SK-N-SH (cell line): Measurements from ENCODE around the gene SNAP29. TPM values are rescaled to one million over a fixed set of nuclear protein-coding genes. Genes with fewer than 3 reads are reported as not detected.
"Not testable (repeated sequence)": the region's sequence is repeated elsewhere in the genome, so short reads cannot be mapped to it uniquely, and the experiment has no call there.

Experiments
- CTCF ChIA-PET: fragments of 300-600, 350-600 bp; formaldehyde crosslinking; extraction: SDS; loops from one replicate; lab custom pipeline; 2021; lab: Yijun Ruan, JAX
- POLR2A ChIA-PET: fragments of 350-600 bp; sonication (Branson Sonifier 250); formaldehyde crosslinking; extraction: SDS; loops from one replicate; lab custom pipeline; 2020; ENCODE audit warnings: antibody characterized with exemption, inconsistent platforms; lab: Yijun Ruan, JAX
- DNase-seq: peaks from one replicate; pipeline ENCODE4 v3.0.0; 2012
- H2AFZ ChIP-seq: fragments of 200-600 bp; sonication (generic); 2 replicates; pipeline ENCODE4 v1.8.1; 2016; ENCODE audit warnings: antibody characterized with exemption, mild to moderate bottlenecking, low read depth
- H3F3A ChIP-seq: fragments of 200-600 bp; sonication (generic); replicated peaks from 2 replicates; pipeline ENCODE3; 2016; ENCODE audit warnings: antibody characterized with exemption, mild to moderate bottlenecking; ENCODE audit not compliant: insufficient read depth
- H3K27ac ChIP-seq, 2 experiments: fragments of 200-500 bp in 1 of 2; fragments of 200-600 bp in 1 of 2; sonication (Bioruptor generic) in 1 of 2; sonication (generic), shearing (Covaris generic) in 1 of 2; 2 replicates each; pipeline versions ENCODE4 v1.5.1 to v1.6.1; 2014 to 2016; ENCODE audit warnings: low read depth in 2 of 2, inconsistent platforms in 1 of 2, low read length in 1 of 2, mild to moderate bottlenecking in 1 of 2, mixed read lengths in 1 of 2
- H3K27me3 ChIP-seq: fragments of 200-600 bp; sonication (generic), shearing (Covaris generic); 2 replicates; pipeline ENCODE4 v1.6.1; 2016; ENCODE audit warnings: mixed run types; ENCODE audit not compliant: insufficient read depth
- H3K36me3 ChIP-seq, 2 experiments: fragments of 200-500 bp in 1 of 2; fragments of 200-600 bp in 1 of 2; sonication (Bioruptor generic) in 1 of 2; sonication (generic) in 1 of 2; replicated peaks in 1 of 2; 2 replicates each; pipeline versions ENCODE3 to v1.5.1; 2014 to 2016; ENCODE audit warnings: low read length in 1 of 2, mild to moderate bottlenecking in 1 of 2; ENCODE audit not compliant: insufficient read depth in 2 of 2, control insufficient read depth in 1 of 2
- H3K4me1 ChIP-seq, 2 experiments: fragments of 200-500 bp in 1 of 2; fragments of 200-600 bp in 1 of 2; sonication (Bioruptor generic) in 1 of 2; sonication (generic), shearing (Covaris generic) in 1 of 2; 2 replicates each; pipeline versions ENCODE4 v1.5.1 to v1.6.1; 2014 to 2016; ENCODE audit warnings: low read depth in 1 of 2, low read length in 1 of 2, mixed run types in 1 of 2; ENCODE audit not compliant: insufficient read depth in 2 of 2, control insufficient read depth in 1 of 2
- H3K4me2 ChIP-seq: fragments of 200-600 bp; sonication (generic), shearing (Covaris generic); 2 replicates; pipeline ENCODE4 v1.6.1; 2017; ENCODE audit warnings: mixed run types
- H3K4me3 ChIP-seq, 2 experiments: fragments of 200-500 bp in 1 of 2; fragments of 200-600 bp in 1 of 2; sonication (Bioruptor generic) in 1 of 2; sonication (generic), shearing (Covaris generic) in 1 of 2; 2 replicates each; pipeline versions ENCODE4 v1.5.1 to v1.8.1; 2014 to 2016; ENCODE audit warnings: low read depth in 2 of 2, inconsistent platforms in 1 of 2, low read length in 1 of 2, mild to moderate bottlenecking in 1 of 2, mixed read lengths in 1 of 2, moderate library complexity in 1 of 2
- H3K79me2 ChIP-seq: fragments of 200-600 bp; sonication (generic); 2 replicates; pipeline ENCODE4 v1.8.1; 2017; ENCODE audit warnings: mild to moderate bottlenecking; ENCODE audit not compliant: insufficient read depth
- H3K9ac ChIP-seq: fragments of 200-600 bp; sonication (generic); 2 replicates; pipeline ENCODE4 v1.6.1; 2017; ENCODE audit warnings: mixed run types
- H3K9me2 ChIP-seq: fragments of 200-600 bp; sonication (generic); 2 replicates; pipeline ENCODE4 v1.6.1; 2017; ENCODE audit warnings: mixed run types
- H3K9me3 ChIP-seq: fragments of 200-600 bp; sonication (generic); 2 replicates; pipeline ENCODE4 v1.6.1; 2017; ENCODE audit warnings: mixed run types, mild to moderate bottlenecking, moderate library complexity
- H4K20me1 ChIP-seq: fragments of 200-600 bp; sonication (generic); 2 replicates; pipeline ENCODE4 v1.6.1; 2017; ENCODE audit warnings: mild to moderate bottlenecking, mixed run types; ENCODE audit not compliant: insufficient read depth
- POLR2AphosphoS5 ChIP-seq: IDR thresholded peaks from 2 replicates; pipeline ENCODE4 v1.6.1; 2012; ENCODE audit warnings: low read depth, low read length
- TAF1 ChIP-seq: IDR thresholded peaks from 2 replicates; pipeline ENCODE4 v1.6.1; 2012; ENCODE audit warnings: low read depth, mild to moderate bottlenecking, low read length, moderate library complexity, borderline replicate concordance
- WGBS: methylation state at CpG from one replicate; pipeline ENCODE4 v1.1.6; 2017; ENCODE audit warnings: low lambda C conversion rate; 5-methylcytosine and 5-hydroxymethylcytosine counted together
- polyA plus RNA-seq, 3 experiments: library from polyadenylated mRNA; depleted of rRNA; stranded (reverse); fragments of >200 nt; gene quantifications; 2 replicates each; pipeline ENCODE4 v1.2.3, GENCODE V29; 2012

SNAP29 gene
- polyA plus RNA-seq, 1 of the 3 experiments (the other 2 are of a cell fraction), result 37.3 TPM

- H3K4me1 ChIP-seq, POLR2A ChIA-PET, H3K9me2 ChIP-seq, H3K27ac ChIP-seq, H3K4me3 ChIP-seq, H3K9ac ChIP-seq, H3K4me2 ChIP-seq, H3K27me3 ChIP-seq, CTCF ChIA-PET, H2AFZ ChIP-seq, H3K9me3 ChIP-seq, DNase-seq: not testable (repeated sequence)
- 92% methylated on average over 9 of the region's 9 CpGs for WGBS
- Histone ChIP-seq H4K20me1 (peaks cover 97% of the 10 kb centered on the region), H3F3A (peaks cover 11% of the 10 kb centered on the region), H3K79me2 (peaks cover 100% of the 10 kb centered on the region), H3K36me3 (peaks cover 3 to 29% of the 10 kb centered on the region in 2 experiments)
These were observed 76.2 kb downstream of the SNAP29 start for GRCh38 chr22:20935049-20935448.

- H4K20me1 ChIP-seq, result peaks cover 97% of the 10 kb centered on the region
- not testable (repeated sequence) for H3K9me2 ChIP-seq
- 90% methylated on average over 11 of the region's 11 CpGs for WGBS
These were observed 77.2 kb downstream of the SNAP29 start for GRCh38 chr22:20935780-20936539.

GRCh38 chr22:20937031-20937793 is 78.4 kb downstream of the SNAP29 start:
- ChIA-PET POLR2A (interaction anchor here (0.7 kb wide), 1 partner anchor 25 kb away, joined by 3 read pairs; no protein-coding TSS in a partner anchor), CTCF (interaction anchor here (1.2 to 3.1 kb wide), 7 partner anchors 10 to 133 kb away, joined by 3 to 18 read pairs (median 4); partner anchors contain the start of gene CRKL)
- Histone ChIP-seq H3K36me3 (peaks cover 3 to 25% of the 10 kb centered on the region in 2 experiments), H3F3A (peaks cover 13% of the 10 kb centered on the region), H3K4me1 (peaks cover 5 to 13% of the 10 kb centered on the region in 2 experiments; a peak in 2 of 4 replicates), H3K9me3 (no peaks in the 10 kb centered on the region), H2AFZ (no peak overlapping the region), H3K27me3 (no peaks in the 10 kb centered on the region), H3K9me2 (no peaks in the 10 kb centered on the region), H3K27ac (no peak overlapping the region), H3K4me2 (peak overlapping the region; percentile 19; the same call in 1 of the 2 replicates), H4K20me1 (peaks cover 97% of the 10 kb centered on the region), H3K9ac (no peak overlapping the region), H3K4me3 (no peak overlapping the region), H3K79me2 (peaks cover 98% of the 10 kb centered on the region)
- 76% methylated on average over 12 of the region's 12 CpGs for WGBS
- no peak for DNase-seq
- no peak for TF ChIP-seq TAF1
- TF ChIP-seq POLR2AphosphoS5, result no peak

More at GRCh38 chr22:20935780-20936539, 77.2 kb downstream of the SNAP29 start:
- not testable (repeated sequence) for H3K27ac ChIP-seq, H3K9me3 ChIP-seq, H3K27me3 ChIP-seq, H3K4me2 ChIP-seq, H2AFZ ChIP-seq, H3K9ac ChIP-seq, H3K4me3 ChIP-seq, DNase-seq
- Histone ChIP-seq H3K79me2 (peaks cover 100% of the 10 kb centered on the region), H3F3A (peaks cover 11% of the 10 kb centered on the region), H3K4me1 (peaks cover 5 to 11% of the 10 kb centered on the region in 2 experiments; a peak in 2 of 4 replicates), H3K36me3 (peaks cover 3 to 25% of the 10 kb centered on the region in 2 experiments)
- POLR2A ChIA-PET, result interaction anchor here (0.6 kb wide), 1 partner anchor 112 kb away, joined by 3 read pairs; no protein-coding TSS in a partner anchor
- CTCF ChIA-PET, result interaction anchor here (1.1 to 3.1 kb wide), 5 partner anchors 8 to 50 kb away, joined by 4 to 18 read pairs (median 5); partner anchors contain the start of gene CRKL
